ENCODE data around the gene VPS54.

DNA sequence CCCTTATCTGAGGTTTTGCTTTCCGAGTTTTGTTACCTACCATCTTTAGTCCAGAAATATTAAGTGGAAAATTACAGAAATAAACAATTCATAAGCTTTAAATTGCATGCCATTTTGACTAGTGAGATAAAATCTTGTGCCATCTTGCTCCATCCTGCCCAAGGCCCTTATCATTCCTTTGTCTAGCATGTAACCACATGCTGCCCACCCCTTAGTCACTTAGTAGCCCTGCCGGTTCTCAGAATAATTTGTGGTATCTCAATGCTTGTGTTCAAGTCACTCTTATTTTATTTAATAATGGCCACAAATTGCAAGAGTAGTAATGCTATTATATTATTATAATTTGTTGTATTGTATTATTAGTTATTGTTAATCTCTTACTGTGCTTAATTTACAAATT lies 36.8 kb upstream of the VPS54 start:
- TF ChIP-seq, protein P1, sequence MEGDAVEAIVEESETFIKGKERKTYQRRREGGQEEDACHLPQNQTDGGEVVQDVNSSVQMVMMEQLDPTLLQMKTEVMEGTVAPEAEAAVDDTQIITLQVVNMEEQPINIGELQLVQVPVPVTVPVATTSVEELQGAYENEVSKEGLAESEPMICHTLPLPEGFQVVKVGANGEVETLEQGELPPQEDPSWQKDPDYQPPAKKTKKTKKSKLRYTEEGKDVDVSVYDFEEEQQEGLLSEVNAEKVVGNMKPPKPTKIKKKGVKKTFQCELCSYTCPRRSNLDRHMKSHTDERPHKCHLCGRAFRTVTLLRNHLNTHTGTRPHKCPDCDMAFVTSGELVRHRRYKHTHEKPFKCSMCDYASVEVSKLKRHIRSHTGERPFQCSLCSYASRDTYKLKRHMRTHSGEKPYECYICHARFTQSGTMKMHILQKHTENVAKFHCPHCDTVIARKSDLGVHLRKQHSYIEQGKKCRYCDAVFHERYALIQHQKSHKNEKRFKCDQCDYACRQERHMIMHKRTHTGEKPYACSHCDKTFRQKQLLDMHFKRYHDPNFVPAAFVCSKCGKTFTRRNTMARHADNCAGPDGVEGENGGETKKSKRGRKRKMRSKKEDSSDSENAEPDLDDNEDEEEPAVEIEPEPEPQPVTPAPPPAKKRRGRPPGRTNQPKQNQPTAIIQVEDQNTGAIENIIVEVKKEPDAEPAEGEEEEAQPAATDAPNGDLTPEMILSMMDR (IDR thresholded peaks at IDR 0.05): no peak
- TF ChIP-seq EP300 (IDR thresholded peaks at IDR 0.05): no peak
